Sciatic nerve (tissue), 2 donors: ENCODE data around the gene CYP4A22. TPM values are rescaled to one million over a fixed set of nuclear protein-coding genes. Genes with fewer than 3 reads are reported as not detected.
A peak's percentile ranks its signal among the peaks of the same experiment; 100 is the strongest.
"Not testable (repeated sequence)": the region's sequence is repeated elsewhere in the genome, so short reads cannot be mapped to it uniquely, and the experiment has no call there.

ENCODE experiments used
- ATAC-seq: fragments of 200-7000 bp; cut with Tn5 transposase; one replicate; pipeline ENCODE4 v1.9.1; 2020; ENCODE audit warnings: mild to moderate bottlenecking, moderate library complexity
- DNase-seq: peaks from one replicate; pipeline ENCODE4 v3.0.0-alpha.2; 2020; ENCODE audit warnings: low spot score
- intact Hi-C: fragments of 100-400 bp; cut with DNase I; formaldehyde crosslinking; loops from one replicate; pipeline ENCODE4 v1.14.2; 2022
- total RNA-seq: library from RNA; stranded (reverse); fragmentation: NEBNext Ultra II Directional; extraction: Animal tissue kit (Norgen Biotek cat#: 25700); gene quantifications from one replicate; pipeline ENCODE4 v1.2.1, GENCODE V29; 2021
- donor health status: DM: no; HTN: no; CAD: no.
- donor health status: DM: no; HTN: no; CAD: no.

Gene CYP4A22, protein sequence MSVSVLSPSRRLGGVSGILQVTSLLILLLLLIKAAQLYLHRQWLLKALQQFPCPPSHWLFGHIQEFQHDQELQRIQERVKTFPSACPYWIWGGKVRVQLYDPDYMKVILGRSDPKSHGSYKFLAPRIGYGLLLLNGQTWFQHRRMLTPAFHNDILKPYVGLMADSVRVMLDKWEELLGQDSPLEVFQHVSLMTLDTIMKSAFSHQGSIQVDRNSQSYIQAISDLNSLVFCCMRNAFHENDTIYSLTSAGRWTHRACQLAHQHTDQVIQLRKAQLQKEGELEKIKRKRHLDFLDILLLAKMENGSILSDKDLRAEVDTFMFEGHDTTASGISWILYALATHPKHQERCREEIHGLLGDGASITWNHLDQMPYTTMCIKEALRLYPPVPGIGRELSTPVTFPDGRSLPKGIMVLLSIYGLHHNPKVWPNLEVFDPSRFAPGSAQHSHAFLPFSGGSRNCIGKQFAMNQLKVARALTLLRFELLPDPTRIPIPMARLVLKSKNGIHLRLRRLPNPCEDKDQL
- 0.58 TPM for total RNA-seq

DNA sequence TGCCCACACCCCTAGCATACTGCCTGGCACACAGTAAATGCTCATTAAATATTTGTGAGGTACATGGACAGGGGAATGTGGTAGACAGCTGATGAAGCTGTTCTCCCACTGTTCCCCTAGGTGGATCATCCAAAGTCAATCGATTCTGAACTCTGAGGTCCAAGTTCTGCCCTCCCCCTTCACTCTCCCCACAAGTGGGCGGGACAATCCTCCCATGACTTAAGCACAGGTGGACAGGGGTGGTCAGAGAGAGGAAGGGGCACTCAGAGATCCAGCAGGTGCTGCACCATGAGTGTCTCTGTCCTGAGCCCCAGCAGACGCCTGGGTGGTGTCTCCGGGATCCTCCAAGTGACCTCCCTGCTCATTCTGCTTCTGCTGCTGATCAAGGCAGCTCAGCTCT lies at the start of gene CYP4A22:
CYP4A22 (plus strand) TSS at position 244 of the 400 bp plus-strand sequence; CDS start at position 289, 45 bp downstream.
- intact Hi-C loops, result no loop called here
- ATAC-seq (no peak), DNase-seq (no peak)

- ATAC-seq, intact Hi-C loops: not testable (repeated sequence)
- DNase-seq, result peak; percentile 61
Observed at GRCh38 chr1:47089356-47089755, 47.9 kb upstream of the CYP4A22 start.

DNA sequence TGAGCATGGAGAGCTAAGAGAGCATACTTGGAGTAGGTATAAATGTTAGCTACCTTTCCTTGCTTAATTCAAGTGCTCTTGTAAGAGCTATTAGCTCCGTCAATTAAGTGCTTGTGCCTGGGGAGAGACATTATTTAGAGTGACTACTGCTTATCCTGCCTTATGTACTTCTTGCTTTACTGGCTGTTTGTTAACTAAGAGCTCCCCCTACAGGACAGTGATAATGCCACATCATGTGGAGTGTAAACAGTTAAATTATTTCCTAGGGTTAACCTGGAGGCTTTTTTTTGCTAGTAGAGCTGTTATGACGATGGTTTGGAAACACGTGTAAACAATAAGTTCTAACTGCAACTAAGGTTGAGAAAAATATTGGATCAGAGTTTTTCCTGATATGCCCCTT lies 45.8 kb upstream of the CYP4A22 start:
- DNase-seq, ATAC-seq, intact Hi-C loops: not testable (repeated sequence)

- no peak for ATAC-seq
- intact Hi-C loops, result no loop called here
Observed at GRCh38 chr1:47104816-47105215, 32.4 kb upstream of the CYP4A22 start.

GRCh38 chr1:47106792-47107191 lies 30.4 kb upstream of the CYP4A22 start:
- ATAC-seq (no peak), DNase-seq (no peak)
- intact Hi-C loops, result no loop called here

More at GRCh38 chr1:47104816-47105215, 32.4 kb upstream of the CYP4A22 start:
- no peak for DNase-seq

DNA sequence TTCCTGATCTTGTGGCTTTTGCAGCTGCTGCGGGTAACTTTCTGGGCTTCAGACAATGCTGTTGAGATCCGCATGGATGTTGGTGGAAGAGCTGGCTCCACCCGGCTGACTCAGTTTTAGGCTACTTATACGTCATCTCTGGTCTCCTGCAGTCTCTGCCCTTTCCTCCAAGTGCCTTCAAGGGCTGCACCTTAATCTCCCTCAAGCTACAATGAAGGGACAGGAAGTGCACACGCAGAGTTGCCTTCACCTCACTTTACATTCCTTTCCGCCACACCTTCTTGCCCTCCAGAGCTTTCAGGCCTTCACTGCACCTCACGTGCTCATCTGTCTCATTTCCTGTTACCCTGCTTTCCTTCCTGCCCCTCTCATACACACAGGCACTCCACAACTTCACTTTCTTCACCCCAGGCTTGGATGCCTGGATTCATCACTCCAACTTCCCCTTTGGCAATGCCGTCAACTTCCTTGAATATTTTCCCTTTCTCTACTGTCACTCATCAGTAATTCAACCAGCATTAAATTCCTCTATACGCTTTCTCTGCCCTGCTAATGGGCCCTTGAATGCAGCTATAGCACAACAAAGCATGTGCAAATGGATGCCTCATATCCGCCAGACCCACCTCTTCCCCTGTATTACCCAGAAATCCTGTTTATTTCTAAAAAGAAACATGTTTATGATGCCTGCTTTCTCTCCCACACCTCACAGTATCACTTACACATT lies 29.2 kb upstream of the CYP4A22 start:
- ATAC-seq, intact Hi-C loops, DNase-seq: not testable (repeated sequence)

DNA sequence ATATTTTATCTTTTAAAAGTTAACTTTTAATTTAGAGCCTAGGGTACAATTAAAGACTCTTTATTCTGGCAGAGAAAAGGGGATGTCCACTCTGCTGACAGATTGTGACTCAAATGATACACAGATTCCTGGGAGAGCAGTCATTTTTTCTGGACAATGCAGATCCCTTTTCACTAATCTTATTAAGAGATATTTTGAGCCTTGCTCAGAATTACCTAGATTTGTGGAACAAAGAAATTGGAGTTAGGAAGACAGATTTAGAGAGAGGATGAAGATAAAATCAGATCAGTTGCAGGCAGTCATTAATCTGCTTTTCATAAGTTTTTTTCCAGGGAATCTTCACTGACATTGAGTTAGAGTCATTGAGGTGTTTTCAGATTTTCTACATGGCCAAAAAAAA lies 27.8 kb upstream of the CYP4A22 start:
- DNase-seq, ATAC-seq, intact Hi-C loops: not testable (repeated sequence)

DNA sequence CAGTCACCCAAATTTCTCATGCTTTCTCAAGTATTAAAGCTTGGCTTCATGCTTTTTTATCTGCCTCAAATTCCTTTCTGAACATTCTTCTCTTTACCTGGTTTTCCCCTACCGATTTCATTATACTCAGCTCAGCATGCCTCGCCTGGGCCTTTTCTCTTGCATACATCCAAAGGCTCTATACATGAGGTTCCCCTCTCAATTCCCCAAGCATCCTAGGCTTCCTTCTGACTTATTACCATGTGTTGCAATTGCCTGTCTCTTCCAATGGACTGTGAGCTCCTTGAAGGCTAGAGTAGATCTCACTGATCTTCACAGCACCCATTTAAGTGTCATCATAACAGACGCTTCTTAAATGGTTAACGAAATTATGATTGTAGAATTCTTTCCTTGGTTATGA lies 24.1 kb upstream of the CYP4A22 start:
- ATAC-seq (no peak), DNase-seq (no peak)
- intact Hi-C loops, result no loop called here

DNA sequence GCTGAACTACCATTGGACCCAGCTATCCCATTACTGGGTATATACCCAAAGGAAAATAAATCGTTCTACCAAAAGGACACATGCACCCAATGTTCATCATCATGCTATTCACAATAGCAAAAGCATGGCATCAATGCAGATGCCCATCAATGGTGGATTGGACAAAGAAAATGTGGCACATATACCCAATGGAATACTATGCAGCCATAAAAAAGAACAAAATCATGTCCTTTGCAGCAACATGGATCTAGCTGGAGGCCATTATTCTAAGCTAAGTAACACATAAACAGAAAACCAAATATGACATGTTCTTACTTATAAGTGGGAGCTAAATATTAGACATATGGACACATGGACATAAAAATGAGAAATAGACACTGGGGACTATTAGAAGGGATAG lies 16.2 kb upstream of the CYP4A22 start:
- ATAC-seq, DNase-seq, intact Hi-C loops: not testable (repeated sequence)

GRCh38 chr1:47124834-47125233 lies 12.4 kb upstream of the CYP4A22 start:
- ATAC-seq, intact Hi-C loops: not testable (repeated sequence)

GRCh38 chr1:47126997-47127396 lies 10.2 kb upstream of the CYP4A22 start:
- intact Hi-C loops, ATAC-seq, DNase-seq: not testable (repeated sequence)

More at GRCh38 chr1:47124834-47125233, 12.4 kb upstream of the CYP4A22 start:
- DNase-seq, result not testable (repeated sequence)

GRCh38 chr1:47128221-47128620 lies 9.0 kb upstream of the CYP4A22 start:
- DNase-seq (no peak), ATAC-seq (no peak)
- intact Hi-C loops, result no loop called here

DNA sequence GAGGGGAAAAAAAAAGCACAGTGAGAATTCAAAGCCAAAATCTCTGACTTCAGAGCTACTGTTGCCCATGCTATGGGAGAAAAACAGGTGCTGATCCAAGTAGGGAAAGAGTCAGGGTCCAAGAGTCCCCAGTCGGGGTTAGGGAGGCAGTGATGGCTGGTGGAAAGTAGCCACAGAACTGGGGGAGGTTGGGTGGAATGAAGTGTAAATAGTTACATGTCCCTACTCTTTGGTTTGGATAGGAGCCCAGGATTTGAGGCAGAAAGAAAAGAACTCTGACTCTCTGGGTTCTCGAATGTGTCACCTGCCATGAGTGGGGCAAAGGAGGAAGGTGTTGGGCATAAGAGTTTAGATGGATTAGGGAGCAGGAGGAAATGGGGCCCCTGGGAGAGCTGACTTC lies 8.4 kb upstream of the CYP4A22 start:
- DNase-seq, ATAC-seq, intact Hi-C loops: not testable (repeated sequence)

GRCh38 chr1:47129489-47130230 lies 7.6 kb upstream of the CYP4A22 start:
- intact Hi-C loops, ATAC-seq, DNase-seq: not testable (repeated sequence)

GRCh38 chr1:47132665-47133064 lies 4.6 kb upstream of the CYP4A22 start:
- intact Hi-C loops, DNase-seq, ATAC-seq: not testable (repeated sequence)

DNA sequence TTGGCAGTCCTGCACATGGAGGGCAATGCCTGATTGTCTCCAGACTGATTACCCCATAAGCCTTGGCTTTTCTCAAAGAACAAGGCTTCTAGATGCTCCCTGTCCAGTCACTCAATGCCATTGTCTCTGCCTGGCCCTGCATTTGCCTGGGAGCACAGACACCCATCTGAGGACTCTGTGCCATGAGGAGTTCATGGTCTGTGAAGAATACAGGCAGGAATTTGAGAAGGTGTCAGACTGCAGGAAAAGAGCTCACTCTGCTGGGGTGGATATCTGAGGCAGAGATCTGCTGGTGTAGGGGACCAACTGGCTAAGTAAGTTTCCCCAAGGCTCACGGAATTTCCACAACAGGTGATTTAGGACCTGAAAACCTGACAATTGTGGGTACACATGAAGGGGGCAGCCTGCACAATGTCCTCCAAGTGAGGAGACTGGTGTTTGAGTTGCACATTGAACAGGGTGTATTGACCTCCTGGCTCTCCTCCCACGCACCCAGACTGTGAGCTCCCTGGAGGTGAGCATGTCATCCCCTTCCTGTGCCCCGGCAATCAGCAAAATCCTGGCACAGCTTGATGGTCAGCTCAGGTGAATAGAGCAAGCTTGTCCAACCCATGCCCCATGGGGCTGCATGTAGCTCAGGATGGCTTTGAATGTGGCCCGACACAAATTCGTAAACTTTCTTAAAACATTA lies 829 bp downstream of the CYP4A22 start:
- intact Hi-C loops, result no loop called here
- ATAC-seq (no peak), DNase-seq (no peak)

DNA sequence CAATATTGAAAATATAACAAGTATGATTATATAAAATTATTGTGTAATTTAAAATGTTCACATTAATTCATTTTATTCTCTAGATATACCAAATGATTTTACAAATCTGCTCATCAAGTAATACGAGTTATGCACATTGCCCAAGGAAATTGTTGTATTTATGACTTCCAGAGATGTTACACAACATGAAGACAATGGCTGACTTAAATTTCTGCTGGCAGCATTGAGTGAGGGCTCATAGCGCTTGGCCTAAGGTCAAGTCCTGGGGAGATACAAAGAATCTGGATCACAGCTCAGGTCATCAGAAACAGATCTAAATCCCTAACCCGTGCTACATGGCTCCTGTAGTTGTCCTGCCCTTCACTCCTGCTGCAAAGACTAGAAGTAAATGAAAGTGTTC lies 3.1 kb downstream of the CYP4A22 start:
- ATAC-seq, DNase-seq, intact Hi-C loops: not testable (repeated sequence)

DNA sequence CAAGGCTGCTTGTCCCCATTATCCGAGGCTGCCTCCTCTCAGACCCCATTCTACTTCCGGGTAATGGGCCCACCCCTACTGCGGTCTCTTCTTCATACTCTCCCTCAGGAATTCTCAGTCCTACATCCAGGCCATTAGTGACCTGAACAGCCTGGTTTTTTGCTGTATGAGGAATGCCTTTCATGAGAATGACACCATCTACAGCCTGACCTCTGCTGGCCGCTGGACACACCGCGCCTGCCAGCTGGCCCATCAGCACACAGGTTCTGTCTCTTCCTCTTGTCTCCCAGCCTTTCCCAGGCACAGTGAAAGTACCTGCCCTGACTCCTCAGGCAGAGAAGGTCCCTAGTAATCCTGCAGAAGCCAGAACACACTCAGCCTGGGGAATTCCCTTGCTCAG lies 6.4 kb downstream of the CYP4A22 start:
- DNase-seq, intact Hi-C loops, ATAC-seq: not testable (repeated sequence)
